Right lobe of liver (tissue), 6 donors: Measurements from ENCODE around the gene RTN4IP1. TPM values are rescaled to one million over a fixed set of nuclear protein-coding genes. Genes with fewer than 3 reads are reported as not detected.
A peak's percentile ranks its signal among the peaks of the same experiment; 100 is the strongest.
"Not testable (repeated sequence)": the region's sequence is repeated elsewhere in the genome, so short reads cannot be mapped to it uniquely, and the experiment has no call there.

Source experiments
- ATAC-seq, 4 donors: fragments of 200-7000 bp; cut with Tn5 transposase; one replicate each; pipeline ENCODE4 v1.9.1; 2020; ENCODE audit warnings: mild to moderate bottlenecking in 4 of 4, moderate library complexity in 4 of 4
- DNase-seq, 3 donors: peaks; one replicate each; pipeline ENCODE4 v3.0.0-alpha.2; 2020
- H3K27ac ChIP-seq, 3 donors: fragments of 200-600 bp; one replicate each; pipeline ENCODE4 v1.8.0; 2022
- H3K27me3 ChIP-seq, 2 donors: fragments of 200-600 bp; one replicate each; pipeline ENCODE4 v1.8.0; 2022
- H3K36me3 ChIP-seq, 4 donors: fragments of 200-600 bp; sonication (generic) in 1 of 4; one replicate each; pipeline versions ENCODE4 v1.5.1 to v1.8.0; 2017 to 2022; ENCODE audit warnings: control low read depth in 1 of 4
- H3K4me1 ChIP-seq, 4 donors: fragments of 200-600 bp; sonication (generic) in 1 of 4; one replicate each; pipeline versions ENCODE4 v1.5.1 to v1.8.0; 2017 to 2022; ENCODE audit warnings: control low read depth in 1 of 4
- H3K4me3 ChIP-seq, 3 donors: fragments of 200-600 bp; one replicate each; pipeline ENCODE4 v1.8.0; 2022
- H3K9me3 ChIP-seq, 4 donors: fragments of 200-600 bp; sonication (generic) in 1 of 4; one replicate each; pipeline versions ENCODE4 v1.5.1 to v1.8.0; 2017 to 2022; ENCODE audit warnings: control low read depth in 1 of 4
- POLR2A ChIP-seq: fragments of 450-650 bp; IDR thresholded peaks from one replicate; pipeline ENCODE4 v1.6.1; 2017; ENCODE audit warnings: antibody characterized with exemption, mild to moderate bottlenecking
- WGBS: methylation state at CpG from one replicate; pipeline ENCODE4 v1.1.6; 2018; ENCODE audit warnings: low coverage, low lambda C conversion rate; ENCODE audit not compliant: insufficient coverage; ENCODE audit errors: missing lambda C conversion rate; 5-methylcytosine and 5-hydroxymethylcytosine counted together
- intact Hi-C, 2 donors: fragments of 100-400 bp; cut with DNase I; formaldehyde crosslinking; loops; one replicate each; pipeline versions ENCODE4 v1.11.2 to v1.14.1; 2022
- total RNA-seq, 6 experiments: library from RNA; depleted of rRNA in 2 of 6; stranded (reverse); fragments of >200 nt in 2 of 6; fragmentation: NEBNext Ultra II Directional in 3 of 6; extraction: Animal tissue kit (Norgen Biotek cat#: 25700) in 3 of 6; gene quantifications; one replicate each; pipeline versions ENCODE4 v1.1.0 to v1.2.4, GENCODE V29; 2016 to 2023
- TF ChIP-seq, protein P1 (sequence below), 4 donors: fragments of 200-600 bp in 3 of 4; fragments of 450-650 bp in 1 of 4; IDR thresholded peaks; one replicate each; pipeline versions ENCODE4 v1.5.1 to v1.8.0; 2016 to 2022; ENCODE audit warnings: antibody characterized with exemption in 4 of 4, mild to moderate bottlenecking in 2 of 4
- donor health status: DM: no; HTN: yes; CAD: no.
- donor health status: DM: no; HTN: no; CAD: no.
- donor health status: DM: no; HTN: no; CAD: no.
- donor health status: DM: no; HTN: yes; CAD: no.
- donor health status: DM: no; HTN: yes; CAD: no.

The RTN4IP1 gene
- total RNA-seq, 6 experiments from 2014 or later = 4.0 to 6.3 (median 4.9) TPM

DNA sequence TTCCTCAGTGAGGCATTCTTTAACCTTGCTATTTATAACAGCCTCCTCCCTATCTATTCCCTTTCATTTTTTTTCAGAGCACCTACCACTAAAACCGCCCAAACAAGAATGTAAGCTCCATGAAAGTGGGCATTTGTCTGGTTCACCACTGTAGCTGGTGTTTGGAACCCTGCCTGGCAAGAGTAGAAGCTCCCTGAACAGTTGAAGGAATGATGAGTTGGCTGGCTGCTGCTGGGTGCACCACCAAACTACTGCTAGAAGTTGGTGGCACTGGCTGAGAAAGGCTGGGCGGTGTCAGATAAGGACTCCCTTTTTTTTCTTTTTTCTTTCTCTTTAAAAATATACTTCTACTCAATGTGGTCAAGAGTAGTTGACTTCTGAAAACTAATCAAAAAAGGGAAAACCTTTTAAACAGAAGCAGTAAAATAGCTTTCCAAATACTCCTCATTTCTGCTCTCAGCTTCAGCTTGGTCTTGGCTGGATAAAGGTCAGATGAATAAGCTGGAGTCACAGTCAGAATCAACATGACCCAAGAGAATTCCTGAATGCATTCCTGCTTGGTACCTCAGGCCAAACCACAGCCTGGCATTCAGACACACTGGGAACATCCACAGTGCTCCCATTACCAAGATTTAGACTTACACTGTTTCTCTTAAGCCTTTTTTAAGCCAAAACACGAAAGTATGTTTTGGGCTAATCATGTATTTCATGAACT, 38.0 kb downstream of the RTN4IP1 start:
- ATAC-seq (peak in 1 of 4 donors; percentile 56), DNase-seq (no peak)
- Histone ChIP-seq H3K27me3 (no peaks in the 10 kb centered on the region), H3K27ac (no peak overlapping the region), H3K4me3 (no peak overlapping the region), H3K9me3 (no peaks in the 10 kb centered on the region), H3K36me3 (peaks cover 0 to 6% (median 2%) of the 10 kb centered on the region in 4 donors), H3K4me1 (no peaks in the 10 kb centered on the region)
- WGBS = 92% methylated on average over 3 of the region's 3 CpGs
- intact Hi-C loops = no loop called here
- TF ChIP-seq, protein P1, sequence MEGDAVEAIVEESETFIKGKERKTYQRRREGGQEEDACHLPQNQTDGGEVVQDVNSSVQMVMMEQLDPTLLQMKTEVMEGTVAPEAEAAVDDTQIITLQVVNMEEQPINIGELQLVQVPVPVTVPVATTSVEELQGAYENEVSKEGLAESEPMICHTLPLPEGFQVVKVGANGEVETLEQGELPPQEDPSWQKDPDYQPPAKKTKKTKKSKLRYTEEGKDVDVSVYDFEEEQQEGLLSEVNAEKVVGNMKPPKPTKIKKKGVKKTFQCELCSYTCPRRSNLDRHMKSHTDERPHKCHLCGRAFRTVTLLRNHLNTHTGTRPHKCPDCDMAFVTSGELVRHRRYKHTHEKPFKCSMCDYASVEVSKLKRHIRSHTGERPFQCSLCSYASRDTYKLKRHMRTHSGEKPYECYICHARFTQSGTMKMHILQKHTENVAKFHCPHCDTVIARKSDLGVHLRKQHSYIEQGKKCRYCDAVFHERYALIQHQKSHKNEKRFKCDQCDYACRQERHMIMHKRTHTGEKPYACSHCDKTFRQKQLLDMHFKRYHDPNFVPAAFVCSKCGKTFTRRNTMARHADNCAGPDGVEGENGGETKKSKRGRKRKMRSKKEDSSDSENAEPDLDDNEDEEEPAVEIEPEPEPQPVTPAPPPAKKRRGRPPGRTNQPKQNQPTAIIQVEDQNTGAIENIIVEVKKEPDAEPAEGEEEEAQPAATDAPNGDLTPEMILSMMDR (IDR thresholded peaks at IDR 0.05) = no peak
- TF ChIP-seq POLR2A = no peak

GRCh38 chr6:106588937-106589336, 40.4 kb downstream of the RTN4IP1 start:
- H3K9me3 ChIP-seq, H3K27me3 ChIP-seq, DNase-seq, H3K4me3 ChIP-seq, ATAC-seq, H3K4me1 ChIP-seq, H3K27ac ChIP-seq, H3K36me3 ChIP-seq, intact Hi-C loops: not testable (repeated sequence)
- 69% methylated on average over 5 of the region's 5 CpGs for WGBS

GRCh38 chr6:106586815-106587415, 42.4 kb downstream of the RTN4IP1 start:
- ATAC-seq (no peak), DNase-seq (no peak)
- 90% methylated on average over 2 of the region's 4 CpGs for WGBS
- no peak overlapping the region for H3K4me3 ChIP-seq
- no peaks in the 10 kb centered on the region for H3K4me1 ChIP-seq
- intact Hi-C loops = no loop called here
- TF ChIP-seq, protein P1 (IDR thresholded peaks at IDR 0.05) = no peak
- TF ChIP-seq POLR2A = no peak
- peaks cover 0 to 8% (median 2%) of the 10 kb centered on the region in 4 donors for H3K36me3 ChIP-seq
- H3K27me3 ChIP-seq = no peaks in the 10 kb centered on the region
- H3K9me3 ChIP-seq = no peaks in the 10 kb centered on the region
- H3K27ac ChIP-seq = no peak overlapping the region

DNA sequence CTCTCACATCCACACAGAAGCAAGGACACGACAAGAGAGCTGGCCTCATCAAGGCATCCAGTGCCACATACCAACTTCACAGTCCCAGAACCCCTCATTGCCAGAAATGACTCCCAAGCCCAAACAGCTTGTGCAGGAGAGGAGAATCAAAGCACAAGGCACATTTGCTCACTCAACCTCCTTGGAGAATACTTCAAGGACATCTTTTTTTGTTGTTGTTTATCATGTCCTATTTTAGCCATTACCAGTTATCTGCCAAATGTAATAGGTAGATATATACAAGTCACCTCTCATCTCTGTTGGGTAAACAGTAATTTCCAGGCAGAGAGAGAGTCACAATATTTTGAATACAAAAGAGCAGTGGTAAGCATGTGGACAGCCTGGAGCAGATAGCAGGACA, 47.8 kb downstream of the RTN4IP1 start:
- peaks cover 0 to 3% (median 0%) of the 10 kb centered on the region in 4 donors for H3K36me3 ChIP-seq
- H3K27ac ChIP-seq = no peak overlapping the region
- intact Hi-C loops = no loop called here
- DNase-seq = no peak
- no peak overlapping the region for H3K4me3 ChIP-seq
- no peaks in the 10 kb centered on the region for H3K4me1 ChIP-seq
- ATAC-seq = no peak
- no peaks in the 10 kb centered on the region for H3K9me3 ChIP-seq
- TF ChIP-seq POLR2A = no peak
- TF ChIP-seq, protein P1 (IDR thresholded peaks at IDR 0.05) = no peak
- WGBS = 67% methylated on average over 1 of the region's 1 CpG
- H3K27me3 ChIP-seq = no peaks in the 10 kb centered on the region

- ATAC-seq = no peak
- H3K4me1 ChIP-seq = no peaks in the 10 kb centered on the region
- intact Hi-C loops = no loop called here
- H3K36me3 ChIP-seq = peaks cover 0 to 3% (median 0%) of the 10 kb centered on the region in 4 donors
- TF ChIP-seq, protein P1 (IDR thresholded peaks at IDR 0.05) = no peak
- TF ChIP-seq POLR2A = no peak
- no peaks in the 10 kb centered on the region for H3K27me3 ChIP-seq
- WGBS = 100% methylated on average over 2 of the region's 2 CpGs
- DNase-seq = no peak
- no peak overlapping the region for H3K27ac ChIP-seq
- H3K4me3 ChIP-seq = no peak overlapping the region
- H3K9me3 ChIP-seq = no peaks in the 10 kb centered on the region
Observed at GRCh38 chr6:106579281-106579680, 50.0 kb downstream of the RTN4IP1 start.
